Measurements from ENCODE around the gene WDR73. TPM values are rescaled to one million over a fixed set of nuclear protein-coding genes. Genes with fewer than 3 reads are reported as not detected.

The WDR73 gene
- total and polyA plus RNA-seq, 2 of the 4 experiments (the other 2 are of a cell fraction), result 21.5 to 25.5 TPM

- Histone ChIP-seq H3K36me3 (ENCODE audit: control insufficient read depth, insufficient read depth, low read length) (no peaks in the 10 kb centered on the region), H3K27ac (ENCODE audit: insufficient read depth, low read length) (no peak overlapping the region), H2BK20ac (ENCODE audit: low read depth, low read length) (no peak overlapping the region), H3K4me3 (ENCODE audit: insufficient read depth, low read depth, low read length) (no peak overlapping the region), H4K91ac (ENCODE audit: insufficient read depth, low read depth, low read length) (no peak overlapping the region), H3K14ac (replicated peaks; ENCODE audit: low read depth, low read length) (no peak overlapping the region), H3K27me3 (ENCODE audit: control insufficient read depth, insufficient read depth, low read length) (peaks cover 6% of the 10 kb centered on the region), H2AFZ (replicated peaks; ENCODE audit: low read length, poor library complexity) (no peak overlapping the region), H4K8ac (ENCODE audit: low read depth in 2 of 2, low read length in 2 of 2) (peak overlapping the region in 1 of 2 experiments; percentile 48; a peak in 1 of 4 replicates), H2BK15ac (ENCODE audit: low read depth, low read length) (no peak overlapping the region), H3K4ac (ENCODE audit: low read depth, low read length) (no peak overlapping the region), H3K9ac (ENCODE audit: low read depth, low read length) (no peak overlapping the region), H3K56ac (ENCODE audit: extremely low read depth, insufficient read depth, low read length) (no peak overlapping the region), H3K9me1 (ENCODE audit: insufficient read depth, low read length) (peaks cover 3% of the 10 kb centered on the region; the same call in 1 of the 2 replicates), H4K20me1 (ENCODE audit: insufficient read depth, low read length) (no peaks in the 10 kb centered on the region; the same call in 1 of the 2 replicates), H3K4me1 (ENCODE audit: control insufficient read depth, insufficient read depth, low read length) (peaks cover 1% of the 10 kb centered on the region; the same call in 1 of the 2 replicates), H3K9me3 (ENCODE audit: control insufficient read depth, insufficient read depth, low read length) (peaks cover 2% of the 10 kb centered on the region; the same call in 1 of the 2 replicates), H3K79me1 (ENCODE audit: low read depth in 1 of 2, low read length in 2 of 2) (peaks cover 6 to 18% of the 10 kb centered on the region in 2 experiments; a peak in 3 of 4 replicates), H4K5ac (ENCODE audit: low read depth, low read length) (no peak overlapping the region), H2AK5ac (ENCODE audit: low read depth, low read length) (no peak overlapping the region), H2BK120ac (ENCODE audit: low read depth, low read length) (no peak overlapping the region), H3K23ac (ENCODE audit: low read depth, low read length) (no peak overlapping the region), H2AK9ac (replicated peaks; ENCODE audit: low read depth, low read length, poor library complexity) (no peak overlapping the region), H2BK5ac (ENCODE audit: low read depth, low read length, poor library complexity, severe bottlenecking) (no peak overlapping the region), H3K4me2 (ENCODE audit: low read depth, low read length) (no peak overlapping the region), H3K18ac (ENCODE audit: low read depth, low read length) (no peak overlapping the region)
- intact Hi-C loops (cut with micrococcal nuclease), result no loop called here
- ChIA-PET POLR2A (ENCODE audit: unreplicated experiment) (no interaction called here), CTCF (interaction anchor here (1.3 to 2.2 kb wide), 5 partner anchors 10 to 332 kb away, joined by 3 to 10 read pairs (median 5); no protein-coding TSS in a partner anchor)
- in situ Hi-C loops (cut with MboI; ENCODE audit: low sequenced_read_pairs), result no loop called here
- dilution Hi-C loops (cut with HindIII; ENCODE audit: low sequenced_read_pairs, unreplicated experiment), result no loop called here
- TF ChIP-seq BHLHE40 (IDR thresholded peaks at IDR 0.05; ENCODE audit: low read depth, low read length), result no peak
- peak; percentile 39; the same call in 1 of the 2 replicates for TF ChIP-seq USF2 (IDR thresholded peaks at IDR 0.05; ENCODE audit: low read depth, low read length)
- TF ChIP-seq FOS (IDR thresholded peaks at IDR 0.05; ENCODE audit: low read depth, low read length), result no peak
- no peak for TF ChIP-seq CTCF (conservative IDR thresholded peaks at IDR 0.05; ENCODE audit: low read depth, low read length)
- BruUV-seq (replicated peaks), result no TSS peak
- no CpG with 5 or more reads among the region's 2 CpGs for WGBS, 2 experiments (ENCODE audit: extremely low coverage in 2 of 2, insufficient read length in 1 of 2)
- DNase-seq (peak; percentile 24), ATAC-seq (ENCODE audit: low read depth) (no peak)
Observed at GRCh38 chr15:84598250-84598649, 55.8 kb downstream of the WDR73 start.
